Right lung (tissue), 5 donors: ENCODE measurements around the gene RNF167. TPM values are rescaled to one million over a fixed set of nuclear protein-coding genes. Genes with fewer than 3 reads are reported as not detected.
A peak's percentile ranks its signal among the peaks of the same experiment; 100 is the strongest.

ENCODE experiments used
- DNase-seq, 2 donors: peaks; one replicate each; pipeline ENCODE4 v3.0.0-alpha.2; 2013
- polyA plus RNA-seq, 5 donors: library from polyadenylated mRNA; unstranded; fragments of 120-200 nt; gene quantifications; one replicate each; pipeline versions ENCODE4 v1.2.1 to v1.2.3, GENCODE V29; 2013; ENCODE audit warnings: inconsistent platforms in 1 of 5, low replicate concordance in 1 of 5; ENCODE audit not compliant: insufficient read length in 5 of 5, insufficient read depth in 1 of 5

RNF167 gene
- polyA plus RNA-seq, 5 donors: 105 to 134 (median 122) TPM

- no peak for DNase-seq
Observed at GRCh38 chr17:4973256-4974114, 33.4 kb downstream of the RNF167 start.

GRCh38 chr17:4974115-4974670, 34.1 kb downstream of the RNF167 start:
- no peak for DNase-seq

DNA sequence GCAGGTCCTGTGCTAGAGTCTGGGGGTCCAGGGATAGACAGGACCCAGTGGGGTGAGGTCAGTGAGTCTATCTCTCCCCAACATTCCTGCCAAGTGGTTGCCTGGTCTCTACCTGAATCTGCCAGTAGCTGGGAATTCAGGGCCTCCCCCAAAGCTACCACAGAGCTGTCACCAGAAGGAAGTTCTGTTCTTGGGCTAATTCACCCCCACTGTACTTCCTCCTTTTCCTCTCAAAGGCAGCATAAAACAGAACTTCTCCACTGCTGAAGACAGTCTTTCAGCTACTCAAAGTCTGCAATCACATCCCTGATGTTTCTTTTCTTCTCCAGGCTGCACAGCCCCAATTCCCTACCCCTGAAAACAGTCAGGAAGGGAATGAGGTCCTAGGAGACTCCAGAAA, 38.7 kb downstream of the RNF167 start:
- no peak for DNase-seq

DNA sequence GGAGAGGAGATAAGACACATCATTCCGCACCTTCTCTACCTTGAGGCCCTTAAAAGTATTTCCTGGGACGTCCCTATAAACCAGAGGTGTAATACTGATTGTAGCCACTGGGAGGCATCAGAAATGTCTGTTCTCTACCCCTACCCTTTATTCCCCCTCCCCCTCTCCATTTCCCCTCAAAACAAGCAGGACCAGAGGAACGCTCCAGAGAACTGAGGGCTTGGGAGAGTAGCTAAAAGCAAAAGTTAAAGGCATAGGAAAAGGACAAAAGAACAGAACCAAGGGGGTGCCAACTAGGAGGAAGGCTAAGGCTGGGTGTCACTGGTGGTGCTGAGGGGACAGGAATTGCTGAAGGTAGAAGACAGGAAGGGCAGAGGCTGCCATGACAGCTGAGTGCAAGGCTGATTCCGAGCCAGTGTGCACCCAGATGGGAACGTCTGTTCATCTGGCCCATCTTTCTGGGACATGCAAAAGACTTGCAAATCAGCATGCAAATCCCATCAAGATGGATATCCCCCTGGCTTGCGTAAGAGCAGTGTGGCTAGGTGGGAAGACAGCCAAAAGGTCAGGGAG, 40.7 kb downstream of the RNF167 start:
- peak in 1 of 2 donors; percentile 60 for DNase-seq

- DNase-seq: no peak
Observed at GRCh38 chr17:4982305-4982704, 42.2 kb downstream of the RNF167 start.

GRCh38 chr17:4986403-4986802, 46.3 kb downstream of the RNF167 start:
- DNase-seq: no peak

GRCh38 chr17:4986951-4987766, 47.1 kb downstream of the RNF167 start, which contains the start of gene CAMTA2:
Gene CAMTA2, minus strand, starts transcription at chr17:4987675. Its CDS starts 1,453 bp downstream, at chr17:4986222.
- DNase-seq: peak; percentile 80 to 83

DNA sequence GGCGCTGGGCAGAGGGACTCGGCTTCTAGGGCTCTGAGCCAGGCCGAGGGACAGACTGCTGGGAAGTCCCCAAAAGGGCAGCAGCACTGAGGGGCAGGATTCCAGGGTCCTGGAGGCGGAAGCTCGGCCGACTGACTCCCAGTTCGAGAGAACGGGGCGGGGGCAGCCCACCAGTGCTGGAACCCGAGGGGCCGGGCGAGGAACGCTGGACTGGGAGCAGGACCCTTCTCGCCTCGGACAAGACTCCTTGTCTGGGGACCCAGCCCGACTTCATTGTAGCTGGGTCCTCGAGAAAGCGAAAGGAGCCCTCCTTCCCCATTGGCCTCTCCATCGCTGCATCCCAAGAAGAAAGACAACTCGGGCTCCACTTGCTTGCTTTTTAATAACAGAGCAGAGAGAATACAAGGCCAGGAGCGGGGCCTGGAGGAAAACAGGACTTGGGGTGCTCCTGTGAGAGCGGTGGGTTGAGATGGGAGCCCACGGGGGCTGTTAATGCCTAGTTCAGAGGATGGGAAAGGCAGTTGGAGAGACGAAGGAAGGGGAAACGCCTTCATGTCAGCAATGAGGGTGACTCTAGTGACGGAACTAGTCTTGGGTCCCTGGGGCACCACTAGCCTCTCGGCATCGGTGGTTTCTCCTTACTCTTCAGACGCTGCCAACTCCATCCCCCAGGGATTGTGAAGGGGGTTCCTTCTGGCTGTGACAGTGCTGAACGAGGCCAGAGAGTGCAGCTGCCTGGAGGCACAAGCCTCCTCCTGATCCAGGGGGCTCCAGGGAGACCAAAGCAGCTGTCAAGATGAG, 47.9 kb downstream of the RNF167 start:
- DNase-seq: no peak

DNA sequence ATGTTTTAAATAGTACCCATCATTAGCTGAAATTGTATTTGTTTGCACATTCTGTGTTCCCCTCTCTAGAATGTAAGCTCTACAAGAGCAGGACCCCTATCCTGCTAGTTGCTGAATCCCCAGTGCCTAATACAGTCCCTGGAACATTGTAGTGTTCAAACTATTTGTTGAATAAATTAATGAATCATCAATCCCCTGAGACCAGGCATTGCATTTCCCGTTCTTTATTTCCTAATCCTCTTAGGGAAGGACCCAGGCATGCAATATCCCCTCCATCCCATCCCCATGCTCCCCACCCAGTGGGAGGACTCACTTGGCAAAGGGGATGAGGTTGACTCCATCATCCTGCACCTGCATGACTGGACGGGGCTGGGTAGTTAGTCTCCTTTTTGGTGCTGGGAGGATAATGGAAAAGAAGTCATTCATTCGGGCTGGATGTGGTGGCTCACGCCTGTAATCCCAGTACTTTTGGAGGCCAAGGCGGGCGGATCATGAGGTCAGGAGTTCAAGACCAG, 54.1 kb downstream of the RNF167 start:
- no peak for DNase-seq

Other genes starting within 250 kb of the RNF167 start
- 10 to 100 TPM; 32.8 to 56.6 (median 47.0) TPM for gene PELP1, start 236.1 kb upstream of the RNF167 start, polyA plus RNA-seq
- gene ARRB2, start 229.6 kb upstream of the RNF167 start, polyA plus RNA-seq: 10 to 100 TPM; 39.2 to 56.5 (median 44.9) TPM
- 10 to 100 TPM; 21.2 to 25.9 (median 24.0) TPM for gene MED11, start 208.8 kb upstream of the RNF167 start, polyA plus RNA-seq
- under 1 TPM; 0.34 to 0.87 (median 0.65) TPM for gene ZMYND15, start 200.4 kb upstream of the RNF167 start, polyA plus RNA-seq
- 10 to 100 TPM; 12.1 to 24.4 (median 16.9) TPM for gene CXCL16, start 200.3 kb upstream of the RNF167 start, polyA plus RNA-seq
- gene TM4SF5, start 168.4 kb upstream of the RNF167 start, polyA plus RNA-seq: not detected
- gene VMO1, start 153.9 kb upstream of the RNF167 start, polyA plus RNA-seq: under 1 TPM in 4 of 5 donors, not detected in 1; 0.16 to 0.97 (median 0.35) TPM
- 1 to 10 TPM in 3 of 5 donors, under 1 TPM in 2; 0.64 to 1.7 (median 1.0) TPM for gene GLTPD2, start 151.3 kb upstream of the RNF167 start, polyA plus RNA-seq
- gene PSMB6, start 144.1 kb upstream of the RNF167 start, polyA plus RNA-seq: 100 to 1,000 TPM in 3 of 5 donors, 10 to 100 TPM in 2; 97.5 to 118 (median 100) TPM
- gene PLD2, start 133.1 kb upstream of the RNF167 start, polyA plus RNA-seq: 10 to 100 TPM; 47.9 to 65.0 (median 60.6) TPM
- 10 to 100 TPM; 47.4 to 64.5 (median 57.3) TPM for gene MINK1, start 106.9 kb upstream of the RNF167 start, polyA plus RNA-seq
- 1 to 10 TPM in 2 of 5 donors, under 1 TPM in 3; 0.52 to 1.8 (median 0.85) TPM for gene C17orf107, start 40.7 kb upstream of the RNF167 start, polyA plus RNA-seq
- 1 to 10 TPM in 2 of 5 donors, under 1 TPM in 3; 0.59 to 1.2 (median 0.94) TPM for gene CHRNE, start 37.2 kb upstream of the RNF167 start, polyA plus RNA-seq
- gene GP1BA, start 8.0 kb upstream of the RNF167 start, polyA plus RNA-seq: 1 to 10 TPM; 2.4 to 3.5 (median 2.9) TPM
- gene SLC25A11, start 222 bp upstream of the RNF167 start, polyA plus RNA-seq: 10 to 100 TPM; 40.1 to 62.0 (median 46.2) TPM
- 100 to 1,000 TPM; 315 to 670 (median 399) TPM for gene PFN1, start 8.3 kb downstream of the RNF167 start, polyA plus RNA-seq
- gene ENO3, start 10.9 kb downstream of the RNF167 start, polyA plus RNA-seq: 100 to 1,000 TPM in 1 of 5 donors, 10 to 100 TPM in 4; 12.8 to 101 (median 15.4) TPM
- gene SPAG7, start 27.5 kb downstream of the RNF167 start, polyA plus RNA-seq: 10 to 100 TPM; 73.1 to 88.6 (median 76.3) TPM
- gene CAMTA2, start 47.4 kb downstream of the RNF167 start, polyA plus RNA-seq: 10 to 100 TPM; 25.4 to 40.9 (median 32.4) TPM
- gene INCA1, start 57.3 kb downstream of the RNF167 start, polyA plus RNA-seq: 10 to 100 TPM in 2 of 5 donors, 1 to 10 TPM in 3; 7.1 to 10.9 (median 9.5) TPM
- 10 to 100 TPM; 51.1 to 80.4 (median 58.0) TPM for gene KIF1C, start 57.7 kb downstream of the RNF167 start, polyA plus RNA-seq
- gene SLC52A1, start 95.2 kb downstream of the RNF167 start, polyA plus RNA-seq: under 1 TPM; 0.17 to 0.27 (median 0.19) TPM
- 10 to 100 TPM in 1 of 5 donors, 1 to 10 TPM in 4; 8.1 to 11.8 (median 9.2) TPM for gene ZFP3, start 138.2 kb downstream of the RNF167 start, polyA plus RNA-seq
- 10 to 100 TPM; 17.6 to 46.8 (median 42.0) TPM for gene ZNF232, start 171.6 kb downstream of the RNF167 start, polyA plus RNA-seq
- gene USP6, start 175.8 kb downstream of the RNF167 start, polyA plus RNA-seq: 10 to 100 TPM in 3 of 5 donors, 1 to 10 TPM in 2; 1.8 to 16.7 (median 10.0) TPM